GM11168 (cell line): Measurements from ENCODE around the gene MYDGF.
"Not testable (repeated sequence)": the region's sequence is repeated elsewhere in the genome, so short reads cannot be mapped to it uniquely, and the experiment has no call there.

Source experiments
- in situ Hi-C: fragments of 300-500 bp; cut with MboI; formaldehyde crosslinking; loops from one replicate; pipeline ENCODE4 v1.12.0; 2022; ENCODE audit warnings: low sequenced_read_pairs; ENCODE audit not compliant: unreplicated experiment

Gene MYDGF

GRCh38 chr19:4669723-4670480 is at the start of gene MYDGF:
TSS of gene MYDGF (minus strand) at chr19:4670342. CDS start at chr19:4670334, 8 bp downstream.
- in situ Hi-C loops: no loop called here

- in situ Hi-C loops: no loop called here
Measured at GRCh38 chr19:4719499-4719866, 49.3 kb upstream of the MYDGF start.

GRCh38 chr19:4717966-4718701 is 48.0 kb upstream of the MYDGF start:
- in situ Hi-C loops: no loop called here

- in situ Hi-C loops: no loop called here
Measured at GRCh38 chr19:4717191-4717965, 47.2 kb upstream of the MYDGF start.

- in situ Hi-C loops: no loop called here
Measured at GRCh38 chr19:4715529-4716221, 45.5 kb upstream of the MYDGF start.

- in situ Hi-C loops: not testable (repeated sequence)
Measured at GRCh38 chr19:4715178-4715528, 45.0 kb upstream of the MYDGF start.

GRCh38 chr19:4714016-4714415 is 43.9 kb upstream of the MYDGF start:
- in situ Hi-C loops: no loop called here

GRCh38 chr19:4713384-4713951 is 43.3 kb upstream of the MYDGF start:
- in situ Hi-C loops: no loop called here

GRCh38 chr19:4712771-4713170 is 42.6 kb upstream of the MYDGF start:
- in situ Hi-C loops: no loop called here

GRCh38 chr19:4711211-4711610 is 41.1 kb upstream of the MYDGF start:
- in situ Hi-C loops: no loop called here

GRCh38 chr19:4710281-4710600 is 40.1 kb upstream of the MYDGF start:
- in situ Hi-C loops: no loop called here

GRCh38 chr19:4709440-4710280 is 39.5 kb upstream of the MYDGF start:
- in situ Hi-C loops: no loop called here

GRCh38 chr19:4707956-4708650 is 38.0 kb upstream of the MYDGF start:
- in situ Hi-C loops: no loop called here

GRCh38 chr19:4707322-4707721 is 37.2 kb upstream of the MYDGF start:
- in situ Hi-C loops: no loop called here

GRCh38 chr19:4705413-4706131 is 35.4 kb upstream of the MYDGF start:
- in situ Hi-C loops: no loop called here

- in situ Hi-C loops: no loop called here
Measured at GRCh38 chr19:4704317-4704673, 34.2 kb upstream of the MYDGF start.

- in situ Hi-C loops: no loop called here
Measured at GRCh38 chr19:4703671-4704316, 33.7 kb upstream of the MYDGF start.

- in situ Hi-C loops: no loop called here
Measured at GRCh38 chr19:4702764-4703163, 32.6 kb upstream of the MYDGF start.
